NCI-H2081 (cell line): Measurements from ENCODE around the gene TRMU.

Experiments used
- DNase-seq, 2 experiments: peaks; one replicate each; lab custom pipeline; 2025; lab: John Stamatoyannopoulos, UW

Gene TRMU, protein sequence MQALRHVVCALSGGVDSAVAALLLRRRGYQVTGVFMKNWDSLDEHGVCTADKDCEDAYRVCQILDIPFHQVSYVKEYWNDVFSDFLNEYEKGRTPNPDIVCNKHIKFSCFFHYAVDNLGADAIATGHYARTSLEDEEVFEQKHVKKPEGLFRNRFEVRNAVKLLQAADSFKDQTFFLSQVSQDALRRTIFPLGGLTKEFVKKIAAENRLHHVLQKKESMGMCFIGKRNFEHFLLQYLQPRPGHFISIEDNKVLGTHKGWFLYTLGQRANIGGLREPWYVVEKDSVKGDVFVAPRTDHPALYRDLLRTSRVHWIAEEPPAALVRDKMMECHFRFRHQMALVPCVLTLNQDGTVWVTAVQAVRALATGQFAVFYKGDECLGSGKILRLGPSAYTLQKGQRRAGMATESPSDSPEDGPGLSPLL

DNA sequence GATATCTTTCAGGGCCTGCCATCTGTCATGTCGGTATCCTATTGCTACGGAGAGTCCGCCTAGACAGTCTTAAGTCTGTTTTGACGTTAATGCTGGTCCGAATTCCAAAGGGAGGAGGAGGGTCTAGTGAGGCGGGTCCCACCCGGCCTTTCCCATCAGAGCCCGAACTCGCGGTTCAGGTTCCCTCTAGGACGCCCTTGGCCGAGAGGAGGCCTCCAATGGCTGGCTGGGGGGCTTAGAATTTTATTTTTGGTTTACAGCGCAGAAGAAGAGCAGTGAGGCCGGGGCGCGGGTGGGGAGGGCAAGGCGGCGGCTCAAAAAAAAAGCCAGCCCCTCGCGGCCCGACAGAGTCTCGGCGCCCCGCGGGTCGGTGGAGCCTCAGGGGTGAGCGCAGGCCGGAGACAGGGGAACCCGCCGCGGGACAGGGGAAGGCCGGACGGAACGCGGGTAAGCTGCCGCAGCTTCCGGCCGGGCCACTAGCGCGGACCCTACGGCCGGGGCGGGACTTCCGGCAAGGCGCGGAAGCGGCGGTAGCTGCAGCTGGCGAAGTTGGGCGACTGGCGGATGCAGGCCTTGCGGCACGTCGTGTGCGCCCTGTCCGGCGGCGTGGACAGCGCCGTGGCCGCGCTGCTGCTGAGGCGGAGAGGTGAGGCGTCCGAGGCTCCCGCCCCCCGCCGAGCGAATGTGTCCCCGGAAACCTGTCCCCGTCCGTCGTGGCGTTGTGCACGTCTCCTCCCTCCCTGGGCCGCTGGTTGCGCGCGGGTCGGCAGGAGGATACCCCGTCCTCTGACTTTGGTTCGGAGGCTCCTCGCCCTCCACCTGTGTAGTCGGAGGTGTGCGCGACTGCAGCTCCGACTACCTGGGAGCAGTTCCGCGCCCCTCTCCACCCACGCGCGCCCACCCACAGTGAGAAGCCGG is at the start of gene TRMU:
TRMU (plus strand) TSS at position 514 of the 918 bp plus-strand sequence; CDS start at position 565, 51 bp downstream.
- DNase-seq, result peak; percentile 65 to 76

DNA sequence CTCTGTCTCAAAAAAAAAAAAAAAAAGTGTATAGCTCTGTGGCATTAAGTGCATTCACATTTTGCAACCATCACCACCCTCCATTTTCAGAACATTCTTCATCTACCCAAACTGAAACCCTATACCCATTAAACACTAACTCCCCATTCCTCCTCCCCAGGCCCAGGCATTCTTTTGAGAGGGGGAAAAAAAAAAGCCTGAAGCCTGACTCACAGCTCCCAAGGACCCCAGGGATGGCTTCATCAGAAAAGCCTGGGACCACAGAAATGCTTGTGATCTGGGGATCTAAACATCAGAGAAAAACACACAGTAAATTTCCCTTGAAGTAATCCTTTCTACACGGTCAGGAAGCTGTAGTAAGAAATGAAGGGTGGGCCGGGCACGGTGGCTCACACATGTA is 49.5 kb upstream of the TRMU start:
- no peak for DNase-seq

DNA sequence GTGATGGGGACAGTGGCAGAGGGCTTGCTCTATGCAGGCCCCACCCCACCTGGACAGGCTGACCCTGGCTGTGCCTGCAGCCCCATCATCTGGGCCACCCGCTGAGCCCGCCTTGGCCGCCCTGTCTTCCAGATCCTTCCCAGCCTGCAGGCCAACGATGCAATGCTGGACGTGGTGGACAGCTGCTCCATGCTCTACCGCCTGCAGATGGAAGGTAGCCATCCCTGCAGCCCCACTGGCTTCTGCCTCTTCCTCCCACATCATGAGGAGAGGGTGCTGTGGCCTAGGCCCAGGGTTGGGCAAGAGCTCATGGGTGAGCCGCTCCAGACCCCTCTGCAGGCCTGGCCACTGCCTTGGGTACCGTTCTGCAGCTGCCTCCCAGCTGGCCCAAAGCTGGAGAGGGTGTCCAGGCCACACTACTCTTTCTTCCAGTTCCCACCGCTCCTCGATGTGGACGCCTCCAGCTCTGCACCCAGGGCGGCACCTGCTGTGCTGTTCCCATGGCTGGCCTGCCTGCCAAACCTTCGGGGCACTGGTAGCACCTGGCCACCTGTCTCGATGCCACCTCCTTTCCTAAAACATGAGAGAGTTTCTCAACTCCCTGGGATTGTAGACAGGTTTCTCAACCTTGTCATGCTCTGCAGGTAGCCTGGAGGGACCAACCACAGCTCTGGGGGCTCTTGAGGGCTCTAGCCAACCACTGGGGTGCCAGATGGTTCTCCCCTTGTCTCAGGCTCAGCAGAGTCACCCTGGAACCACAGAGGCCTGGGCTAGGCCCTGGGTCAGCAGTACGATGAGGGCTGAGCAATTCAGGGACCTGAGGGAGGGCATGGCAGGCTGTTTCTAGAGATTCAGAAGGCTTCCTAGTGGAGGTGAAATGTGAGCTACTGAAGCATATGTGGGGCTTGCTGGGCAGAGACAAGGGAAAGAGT is 48.3 kb upstream of the TRMU start:
- DNase-seq, result no peak

DNA sequence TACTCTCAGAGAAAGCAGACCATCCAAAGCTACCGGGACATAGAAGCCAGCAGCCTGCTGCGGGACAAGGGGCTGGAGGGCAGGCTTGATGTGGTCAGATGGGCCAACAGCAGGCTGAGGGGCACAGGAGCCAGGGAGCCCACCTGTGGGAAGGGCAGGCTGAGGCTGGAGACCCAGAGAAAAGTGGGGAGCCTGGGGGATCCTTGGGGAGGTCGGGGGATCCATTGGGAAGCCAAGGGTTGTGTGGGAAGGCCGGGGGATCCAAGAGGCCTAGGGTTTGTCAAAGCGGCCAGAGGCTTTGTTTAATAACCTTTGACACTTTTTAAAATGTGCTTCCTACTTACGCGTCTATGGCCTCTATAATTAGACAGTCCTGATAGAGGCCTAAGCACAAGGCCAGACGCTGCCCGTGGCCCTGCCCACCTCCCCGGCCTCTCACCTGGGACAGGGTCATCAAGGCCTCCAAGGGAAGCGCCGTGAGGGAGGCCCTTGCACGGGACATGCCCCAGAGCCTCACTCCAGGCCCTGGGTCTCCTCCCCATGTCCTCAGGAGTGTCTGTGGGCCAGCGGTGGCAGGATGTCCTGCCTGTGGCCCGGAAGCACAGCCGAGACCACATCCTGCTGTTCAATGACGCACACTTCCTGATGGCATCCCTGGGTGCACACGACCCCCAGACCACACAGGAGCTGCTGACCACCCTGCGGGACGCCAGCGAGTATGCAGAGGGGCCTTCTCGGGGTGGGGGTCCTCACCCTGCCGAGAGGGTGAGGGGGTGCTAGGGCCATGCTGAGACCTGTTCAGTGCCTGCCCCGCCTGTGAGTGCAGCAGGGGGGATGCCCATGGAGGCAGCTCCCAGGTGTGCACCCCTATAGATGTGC is 47.4 kb upstream of the TRMU start:
- DNase-seq, result no peak

DNA sequence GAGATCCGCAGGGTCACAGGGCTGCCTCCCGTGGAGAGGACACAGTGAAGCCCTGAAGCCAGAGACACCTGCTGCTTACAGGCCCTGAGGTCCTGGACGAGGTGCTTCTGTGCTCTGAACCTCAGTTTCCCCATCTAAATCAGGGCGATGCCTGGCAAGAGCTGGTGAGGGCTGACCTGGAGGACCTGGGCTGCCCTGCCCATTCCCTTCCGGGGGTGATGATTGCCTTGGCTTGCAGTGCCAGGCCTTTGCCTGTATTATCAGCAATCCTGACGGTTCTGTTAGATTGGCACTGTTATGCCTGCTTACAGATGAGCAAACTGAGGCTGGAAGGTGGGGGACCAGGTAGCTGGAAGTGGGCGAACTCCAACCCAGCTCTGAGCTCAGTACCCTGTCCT is 46.7 kb upstream of the TRMU start:
- DNase-seq, result no peak

DNA sequence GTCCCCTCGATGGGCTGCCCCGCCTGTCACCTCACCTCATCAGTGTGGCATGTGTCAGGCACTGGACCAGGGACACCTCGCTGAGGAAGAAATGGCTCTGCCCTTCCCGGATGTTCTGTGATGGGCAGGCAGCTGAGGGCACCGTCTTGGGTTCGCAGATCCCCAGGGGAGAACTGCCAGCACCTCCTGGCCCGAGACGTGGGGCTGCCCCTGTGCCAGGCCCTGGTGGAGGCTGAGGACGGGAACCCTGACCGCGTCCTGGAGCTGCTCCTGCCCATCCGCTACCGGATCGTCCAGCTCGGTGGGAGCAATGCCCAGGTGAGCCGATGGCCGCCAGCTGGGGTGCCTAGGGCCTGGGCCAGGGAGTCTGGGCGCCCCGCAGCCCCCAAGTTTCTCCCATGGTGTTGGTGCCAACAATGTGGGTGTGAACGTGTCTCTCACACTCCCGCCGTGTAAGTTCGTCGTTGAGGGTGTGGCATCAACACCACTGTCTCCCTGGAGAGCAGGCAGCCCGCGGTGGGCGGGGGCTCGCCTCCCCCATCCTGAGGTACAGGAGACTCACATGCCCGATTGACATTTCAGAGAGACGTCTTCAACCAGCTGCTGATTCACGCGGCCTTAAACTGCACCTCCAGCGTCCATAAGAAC is 46.1 kb upstream of the TRMU start:
- no peak for DNase-seq

DNA sequence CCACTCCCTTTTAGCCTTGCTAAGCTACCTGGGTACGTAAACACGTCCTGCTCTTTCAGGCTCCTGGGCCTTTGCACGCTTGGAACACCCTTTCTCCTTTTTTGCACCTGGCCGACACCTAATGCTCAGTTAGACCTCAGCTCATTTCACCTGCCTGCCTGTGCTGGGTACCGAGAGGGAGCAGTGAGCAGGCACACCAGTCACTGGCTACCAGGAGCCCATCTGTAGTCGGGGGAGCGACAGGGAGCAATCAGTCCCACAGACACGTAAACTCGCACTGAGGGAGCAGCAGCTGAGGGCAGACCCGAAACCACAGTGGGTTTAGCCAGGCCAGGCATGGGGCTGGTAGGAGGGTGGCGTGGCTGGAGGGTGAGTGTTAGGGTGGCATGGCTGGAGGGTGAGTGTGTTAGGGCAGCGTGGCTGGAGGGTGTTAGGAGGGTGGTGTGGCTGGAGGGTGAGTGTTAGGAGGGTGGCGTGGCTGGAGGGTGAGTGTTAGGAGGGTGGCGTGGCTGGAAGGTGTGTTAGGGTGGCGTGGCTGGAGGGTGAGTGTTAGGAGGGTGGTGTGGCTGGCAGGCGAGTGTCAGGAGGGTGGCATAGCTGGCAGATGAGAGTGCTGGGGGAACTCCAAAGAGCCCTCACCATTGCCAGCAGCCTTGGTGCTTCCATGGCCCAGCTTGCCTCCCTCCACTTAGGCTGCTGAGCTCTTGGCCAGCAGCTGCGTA is 45.2 kb upstream of the TRMU start:
- DNase-seq, result peak in 1 of 2 experiments; percentile 9

DNA sequence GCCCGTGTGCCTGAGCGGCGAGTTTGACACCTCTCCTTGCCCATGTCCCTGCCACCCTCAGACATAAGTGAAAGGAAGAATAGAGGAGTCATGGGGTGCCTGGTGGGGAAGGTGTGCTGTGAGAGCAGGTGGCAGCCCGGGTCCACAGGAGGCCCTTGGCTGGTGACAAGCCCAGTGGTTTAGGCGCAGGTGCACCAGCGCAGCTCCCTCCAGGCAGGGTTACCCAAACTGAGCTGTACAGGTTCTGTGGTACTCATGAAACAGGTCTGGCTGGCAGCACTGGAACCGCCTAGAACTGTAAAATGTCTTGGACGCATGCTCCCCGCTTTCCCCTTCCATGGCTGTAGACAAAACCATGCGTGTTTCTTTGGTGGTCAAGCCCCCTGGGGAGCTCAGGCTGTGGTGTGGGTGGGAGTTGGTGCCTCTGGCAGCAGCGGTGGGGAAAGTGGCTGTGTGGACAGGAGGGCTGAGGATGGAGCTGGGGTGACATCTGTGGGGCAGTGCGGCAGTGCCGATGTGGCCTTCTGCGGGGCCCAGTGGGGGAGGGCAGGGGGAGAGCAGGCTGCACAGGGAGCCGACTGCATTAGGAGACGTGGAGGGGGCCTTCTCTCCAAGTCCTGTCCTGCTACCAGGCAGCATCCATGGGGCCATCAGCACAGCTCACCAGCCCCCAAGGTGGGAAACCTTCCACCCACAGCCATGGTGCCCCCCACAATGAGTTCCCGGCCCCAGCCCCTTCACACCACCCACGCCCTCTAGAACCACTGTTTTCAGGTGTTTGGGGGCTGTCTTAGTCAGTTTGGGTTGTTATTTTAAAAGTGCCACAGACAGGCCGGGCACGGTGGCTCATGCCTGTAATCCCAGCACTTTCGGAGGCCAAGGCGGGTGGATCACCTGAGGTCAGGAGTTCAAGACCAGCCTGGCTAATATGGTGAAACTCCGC is 44.4 kb upstream of the TRMU start:
- DNase-seq, result peak; percentile 21 to 83

DNA sequence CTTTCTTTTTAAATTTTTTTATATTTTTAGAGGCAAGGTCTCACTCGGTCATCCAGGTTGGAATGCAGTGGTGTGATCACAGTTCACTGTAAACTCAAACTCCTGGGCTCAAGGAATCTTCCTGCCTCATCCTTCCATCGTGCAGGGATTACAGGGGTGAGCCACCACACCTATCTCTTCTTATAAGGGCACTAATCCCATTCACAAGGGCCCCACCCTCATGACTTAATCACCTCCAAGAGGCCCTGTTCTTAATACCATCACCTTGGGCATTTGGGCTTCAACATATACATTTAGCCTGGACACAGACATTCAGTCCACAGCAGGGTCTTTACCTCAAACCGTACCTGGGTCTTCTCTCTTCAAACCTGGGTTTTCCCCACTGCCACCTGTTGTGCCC is 43.3 kb upstream of the TRMU start:
- no peak for DNase-seq

DNA sequence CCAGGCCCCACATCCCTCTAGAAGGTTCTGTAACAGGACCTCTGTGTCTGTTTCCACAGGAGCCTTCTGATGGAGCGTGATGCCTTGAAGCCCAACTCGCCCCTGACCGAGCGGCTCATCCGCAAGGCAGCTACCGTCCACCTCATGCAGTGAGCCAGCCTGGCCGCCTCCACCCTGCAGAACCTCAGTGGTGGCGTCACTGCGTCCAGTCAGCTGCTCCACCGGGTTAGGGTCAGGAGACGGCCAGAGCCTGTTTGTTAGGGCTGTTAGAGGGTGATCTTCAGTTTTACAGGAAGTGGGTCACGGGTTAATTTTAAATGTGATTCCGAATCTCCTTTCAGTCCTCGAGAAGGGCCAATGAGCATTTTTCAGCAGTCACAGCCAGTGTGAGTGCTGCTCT is 42.8 kb upstream of the TRMU start:
- no peak for DNase-seq

DNA sequence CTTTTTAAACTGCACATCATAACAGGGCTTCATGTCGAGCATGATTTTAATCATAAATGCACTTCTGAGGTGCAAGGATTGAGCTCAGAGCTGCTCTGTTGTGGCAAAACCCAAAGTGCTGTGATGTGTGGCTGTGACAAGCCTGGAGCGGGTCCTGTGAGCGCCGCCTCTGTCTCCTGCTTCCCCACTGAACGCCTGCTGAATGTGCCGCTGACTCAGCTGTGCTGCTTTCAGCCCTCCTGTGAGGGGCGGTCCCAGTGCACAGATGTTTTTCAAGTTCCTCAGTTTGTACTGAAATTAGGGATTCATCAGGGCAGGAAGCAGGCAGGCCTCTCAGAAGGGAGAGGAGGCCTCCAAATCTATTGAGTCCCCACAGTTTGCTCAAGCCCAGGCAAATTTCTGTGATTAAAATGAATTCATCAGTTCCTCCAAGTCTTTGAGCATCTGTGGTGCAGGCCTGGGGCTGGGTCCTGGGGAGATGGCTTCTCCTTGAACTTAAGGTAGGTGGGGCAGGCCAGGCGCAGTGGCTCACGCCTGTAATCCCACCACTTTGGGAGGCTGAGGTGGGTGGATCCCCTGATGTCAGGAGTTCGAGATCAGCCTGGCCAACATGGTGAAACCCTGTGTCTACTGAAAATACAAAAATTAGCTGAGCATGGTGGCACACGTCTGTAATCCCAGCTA is 41.8 kb upstream of the TRMU start:
- no peak for DNase-seq

DNA sequence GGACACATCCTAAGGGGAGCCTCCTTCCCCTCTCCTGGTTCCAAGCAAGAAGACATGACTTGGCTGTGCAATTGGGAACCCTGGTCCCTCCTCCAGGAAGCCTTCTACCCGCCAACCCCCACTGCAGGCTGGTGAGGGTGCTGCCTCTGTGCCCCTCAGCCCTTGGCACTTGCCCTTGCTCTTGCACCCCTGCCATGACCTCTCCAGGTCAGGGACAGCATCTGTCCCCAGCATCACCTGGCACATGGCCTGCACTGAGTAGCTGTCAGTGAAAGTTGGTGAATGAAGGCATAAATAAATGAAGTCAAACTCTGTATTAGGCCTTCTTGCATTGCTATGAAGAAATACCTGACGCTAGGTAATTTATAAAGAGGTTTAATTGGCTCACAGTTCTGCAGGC is 40.7 kb upstream of the TRMU start:
- DNase-seq, result no peak

DNA sequence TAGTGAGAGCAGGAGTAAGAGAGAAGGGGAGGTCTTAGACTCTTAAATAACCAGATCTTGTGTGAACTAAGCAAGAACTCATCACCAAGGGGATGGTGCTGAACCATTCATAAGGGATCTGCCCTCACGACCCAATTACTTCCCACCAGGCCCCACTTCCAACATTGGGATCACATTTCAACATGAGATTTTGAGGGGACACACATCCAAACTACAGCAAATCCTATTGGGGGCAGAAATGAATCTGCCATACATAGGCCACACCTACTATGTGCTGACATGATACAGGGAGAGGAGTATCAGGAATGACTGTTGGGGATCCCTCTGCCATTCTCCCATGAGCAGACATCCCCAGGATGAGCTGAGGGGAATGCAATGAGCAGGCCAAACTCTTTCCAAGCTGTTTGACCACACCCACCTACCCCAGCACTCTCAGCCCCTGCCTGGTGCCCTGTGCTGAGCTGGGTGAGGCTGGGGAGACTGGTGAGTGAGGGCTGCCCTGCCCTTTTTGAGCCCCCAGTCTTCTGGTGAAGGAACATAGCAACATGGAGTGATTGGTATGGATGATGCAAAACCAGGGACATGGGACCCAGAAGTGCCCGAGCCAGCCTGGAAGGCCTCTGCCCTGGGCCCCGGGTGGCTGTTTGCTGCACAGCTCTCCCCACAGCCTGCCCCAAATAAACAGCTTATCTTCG is 40.1 kb upstream of the TRMU start:
- no peak for DNase-seq

DNA sequence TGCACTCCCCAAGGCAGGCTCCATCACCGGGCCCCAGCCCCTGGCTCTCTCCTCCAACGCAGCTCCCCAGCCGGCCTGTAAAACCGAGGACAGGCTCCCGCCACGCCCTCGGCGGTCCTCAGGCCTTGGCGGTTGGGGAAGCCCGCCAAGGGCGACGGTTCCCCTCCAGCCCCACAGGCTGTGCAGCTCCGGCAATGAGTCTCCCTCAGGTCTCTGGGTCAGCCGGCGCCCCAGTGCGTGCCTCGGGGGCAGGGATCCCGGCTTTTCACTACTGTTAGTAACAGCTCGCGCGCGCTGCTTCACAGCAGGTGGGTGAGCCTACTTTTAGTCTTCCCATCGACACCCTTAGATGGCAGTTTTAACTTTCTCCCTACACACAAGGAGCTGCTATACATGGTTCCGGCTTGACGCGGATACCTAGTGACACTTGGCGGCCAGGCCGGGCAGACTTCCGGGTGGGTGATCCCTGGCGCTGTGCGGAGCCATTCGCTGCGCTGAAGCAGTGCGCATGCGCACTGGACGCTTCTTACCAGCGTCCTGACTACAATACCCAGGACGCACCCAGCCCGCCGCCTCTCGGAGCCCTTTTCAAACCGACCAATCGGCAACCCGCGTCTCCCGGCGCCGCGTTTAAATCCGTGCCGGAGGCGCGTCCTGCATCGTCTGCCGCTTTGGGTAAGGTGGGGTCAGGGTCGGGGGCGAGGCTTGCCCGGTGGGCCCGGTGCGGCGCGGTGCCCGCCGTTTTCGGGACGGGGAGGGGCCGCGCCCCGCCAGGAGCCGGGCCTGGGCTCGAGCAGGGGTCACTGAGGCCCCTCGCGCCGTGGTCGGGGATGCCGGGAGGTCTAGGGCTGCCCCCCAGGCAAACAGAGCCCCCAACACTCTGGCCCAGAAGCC is 39.0 kb upstream of the TRMU start, which contains the start of gene GTSE1:
GTSE1 (plus strand) TSS at position 614 of the 894 bp plus-strand sequence. CDS start 531 bp downstream, outside the sequence.
- DNase-seq, result peak; percentile 95 to 97

DNA sequence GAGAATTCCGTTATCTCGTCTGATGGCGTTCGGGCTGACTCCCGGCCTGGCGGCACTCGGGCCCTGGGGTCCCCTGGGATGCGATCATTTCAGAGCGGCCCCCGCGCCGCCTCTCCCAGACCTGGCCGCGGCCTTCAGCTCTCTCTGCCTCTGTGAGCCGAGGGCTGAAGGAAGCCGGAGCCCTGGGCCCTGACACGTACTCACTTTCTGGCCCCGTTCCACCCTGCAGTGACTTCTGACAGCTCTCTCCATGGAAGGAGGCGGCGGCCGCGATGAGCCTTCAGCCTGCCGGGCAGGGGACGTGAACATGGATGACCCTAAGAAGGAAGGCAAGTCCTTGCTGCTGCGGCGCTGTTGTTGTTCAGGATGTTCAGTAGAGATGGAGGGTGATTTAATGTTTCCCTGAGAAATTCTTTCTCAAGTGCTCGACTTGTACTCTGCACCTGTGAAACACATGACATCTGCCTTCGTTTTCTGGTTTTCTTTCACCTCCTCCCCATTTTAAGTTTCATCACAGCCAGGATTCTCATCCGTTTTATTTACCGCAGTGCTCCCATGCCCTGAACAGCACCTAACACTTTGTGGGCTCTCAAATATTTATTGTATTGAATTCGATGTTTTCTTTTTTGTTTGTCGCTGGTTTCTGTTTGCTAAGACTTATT is 38.2 kb upstream of the TRMU start:
- DNase-seq, result no peak

DNA sequence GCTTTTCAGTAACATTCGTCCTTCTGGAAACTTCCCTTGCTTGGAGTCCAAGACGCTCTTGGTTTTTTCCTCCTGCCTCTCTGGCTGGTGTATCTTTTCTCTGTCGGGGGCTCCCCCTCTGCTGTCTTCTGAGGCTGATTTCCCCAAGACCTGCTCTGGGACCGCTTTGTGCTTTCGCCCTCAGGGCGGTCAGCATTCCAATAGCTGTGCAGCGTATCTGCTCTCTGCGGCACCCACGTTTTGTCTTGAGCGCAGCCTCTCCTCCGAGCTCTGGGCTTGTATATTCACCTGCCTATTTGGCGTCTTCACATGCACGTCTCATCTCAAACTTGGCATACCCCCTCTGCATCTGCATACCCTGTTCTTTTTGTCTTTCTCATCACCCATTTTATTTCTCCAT is 36.4 kb upstream of the TRMU start:
- DNase-seq, result no peak
